HepG2 (cell line): ENCODE measurements around the gene SCAPER. TPM values are rescaled to one million over a fixed set of nuclear protein-coding genes. Genes with fewer than 3 reads are reported as not detected.

Source experiments
- ATAC-seq: fragments of 200-7000 bp; cut with Tn5 transposase; 3 replicates; pipeline ENCODE4 v1.9.1; 2020; ENCODE audit warnings: mild to moderate bottlenecking, moderate library complexity
- BruUV-seq: library from RNA; stranded (reverse); fragments of 400-500 nt; replicated peaks from 2 replicates; lab custom pipeline; 2021; lab: Mats Ljungman, UMichigan
- CTCF ChIA-PET: fragments of 300-600 bp; formaldehyde crosslinking; extraction: SDS; loops from one replicate; lab custom pipeline; 2021; ENCODE audit warnings: low total read pairs, inconsistent platforms, low intra/inter-chr PET ratio; lab: Yijun Ruan, JAX
- POLR2A ChIA-PET: fragments of 350-600 bp; sonication (Branson Sonifier 250); formaldehyde crosslinking; loops from one replicate; lab custom pipeline; 2020; ENCODE audit warnings: antibody characterized with exemption, inconsistent platforms; lab: Yijun Ruan, JAX
- DNase-seq: peaks from one replicate; pipeline ENCODE4 v3.0.0-alpha.2; 2015; ENCODE audit warnings: low spot score
- FAIRE-seq: peaks from 3 replicates; lab custom pipeline; 2011; peaks lifted over from hg19 to GRCh38; lab: Jason Lieb, UNC
- H2AFZ ChIP-seq: one replicate; pipeline ENCODE4 v1.6.1; 2011; ENCODE audit warnings: low read length, inconsistent platforms
- H3K27ac ChIP-seq: fragments of 300-600 bp; 3 replicates; pipeline ENCODE4 v1.8.0; 2011; ENCODE audit warnings: mixed run types, mild to moderate bottlenecking, mixed read lengths, low read length, inconsistent platforms; ENCODE audit not compliant: insufficient read depth; ENCODE audit errors: extremely low read length
- H3K27me3 ChIP-seq, 2 experiments: fragments of 200-600 bp in 1 of 2; 2 replicates in 1 of 2; 3 replicates in 1 of 2; pipeline versions ENCODE4 v1.6.0 to v1.8.0; 2011; ENCODE audit warnings: low read length in 2 of 2, mild to moderate bottlenecking in 2 of 2, moderate library complexity in 2 of 2, inconsistent platforms in 1 of 2; ENCODE audit not compliant: insufficient read depth in 2 of 2, control insufficient read depth in 1 of 2
- H3K36me3 ChIP-seq, 2 experiments: fragments of 200-600 bp in 1 of 2; replicated peaks in 1 of 2; 2 replicates in 1 of 2; 3 replicates in 1 of 2; pipeline versions ENCODE4 v1.5.1 to v1.8.0; 2011; ENCODE audit warnings: low read length in 2 of 2, inconsistent platforms in 1 of 2; ENCODE audit not compliant: insufficient read depth in 2 of 2, control insufficient read depth in 1 of 2
- H3K4me1 ChIP-seq: 2 replicates; pipeline ENCODE4 v1.5.1; 2012; ENCODE audit warnings: low read length, inconsistent platforms; ENCODE audit not compliant: insufficient read depth
- H3K4me2 ChIP-seq: 2 replicates; pipeline ENCODE4 v1.6.0; 2011; ENCODE audit warnings: low read depth, low read length, inconsistent platforms
- H3K4me3 ChIP-seq, 3 experiments: fragments of 200-600 bp in 1 of 3; sonication (generic), shearing (Covaris generic) in 1 of 3; replicated peaks in 1 of 3; 2 replicates each; pipeline ENCODE4 v1.5.1; 2011 to 2016; ENCODE audit warnings: low read length in 3 of 3, inconsistent platforms in 2 of 3, low read depth in 2 of 3, mild to moderate bottlenecking in 2 of 3, control low read depth in 1 of 3, mixed read lengths in 1 of 3; ENCODE audit not compliant: insufficient read depth in 1 of 3
- H3K79me2 ChIP-seq: one replicate; pipeline ENCODE4 v1.6.1; 2011; ENCODE audit warnings: low read length, inconsistent platforms; ENCODE audit not compliant: insufficient read depth
- H3K9ac ChIP-seq: 2 replicates; pipeline ENCODE4 v1.6.0; 2011; ENCODE audit warnings: mild to moderate bottlenecking, low read depth, low read length, inconsistent platforms; ENCODE audit not compliant: insufficient read depth
- H3K9me3 ChIP-seq: 2 replicates; pipeline ENCODE4 v1.5.1; 2012; ENCODE audit warnings: mild to moderate bottlenecking, low read length
- H4K20me1 ChIP-seq: 2 replicates; pipeline ENCODE4 v1.6.0; 2011; ENCODE audit warnings: inconsistent platforms, mild to moderate bottlenecking, low read length, moderate library complexity; ENCODE audit not compliant: insufficient read depth
- ASH2L ChIP-seq: fragments of 300-600, 200-600 bp; sonication (generic); IDR thresholded peaks from 2 replicates; pipeline ENCODE4 v1.7.0; 2017; ENCODE audit warnings: low read depth, mild to moderate bottlenecking, moderate library complexity, mixed read lengths, low read length; ENCODE audit not compliant: insufficient read length
- CSRNP2 ChIP-seq: sonication (generic); formaldehyde crosslinking; conservative IDR thresholded peaks from 2 replicates; pipeline ENCODE4 v1.8.0; 2022; ENCODE audit warnings: low read depth, missing genetic modification reagents
- GATA4 ChIP-seq: sonication (generic); IDR thresholded peaks from 2 replicates; pipeline ENCODE4 v1.6.1; 2016; ENCODE audit warnings: antibody characterized with exemption, low read depth, borderline replicate concordance
- MXD3 ChIP-seq: IDR thresholded peaks from 2 replicates; pipeline ENCODE4 v1.6.1; 2016; ENCODE audit warnings: mild to moderate bottlenecking, missing biosample characterization, missing genetic modification reagents
- REL ChIP-seq: sonication (generic); formaldehyde crosslinking; conservative IDR thresholded peaks from 2 replicates; pipeline ENCODE4 v1.8.0; 2022; ENCODE audit warnings: mild to moderate bottlenecking, missing genetic modification reagents, moderate library complexity
- SMYD3 ChIP-seq: sonication (generic); formaldehyde crosslinking; IDR thresholded peaks from 2 replicates; pipeline ENCODE4 v1.8.1; 2023; ENCODE audit warnings: mild to moderate bottlenecking, missing genetic modification reagents
- SUZ12 ChIP-seq: fragments of 150-350 bp; IDR thresholded peaks from 2 replicates; pipeline ENCODE4 v1.6.1; 2014; ENCODE audit warnings: low read depth, low read length
- TARDBP ChIP-seq: sonication (generic); formaldehyde crosslinking; IDR thresholded peaks from 2 replicates; pipeline ENCODE4 v1.8.0; 2022; ENCODE audit warnings: mild to moderate bottlenecking, missing genetic modification reagents
- YEATS4 ChIP-seq: sonication (generic); formaldehyde crosslinking; IDR thresholded peaks from 2 replicates; pipeline ENCODE4 v1.4.0; 2020; ENCODE audit warnings: missing genetic modification reagents, borderline replicate concordance
- ZNF337 ChIP-seq: sonication (generic); formaldehyde crosslinking; IDR thresholded peaks from 2 replicates; pipeline ENCODE4 v1.5.1; 2020; ENCODE audit warnings: missing genetic modification reagents, low read depth, mild to moderate bottlenecking, borderline replicate concordance
- ZNF432 ChIP-seq: sonication (generic); formaldehyde crosslinking; IDR thresholded peaks from 2 replicates; pipeline ENCODE4 v1.5.0; 2020; ENCODE audit warnings: missing genetic modification reagents, mild to moderate bottlenecking, borderline replicate concordance
- ZNF572 ChIP-seq: sonication (generic); formaldehyde crosslinking; IDR thresholded peaks from 2 replicates; pipeline ENCODE4 v1.5.1; 2020; ENCODE audit warnings: mild to moderate bottlenecking, missing genetic modification reagents
- WGBS: methylation state at CpG from one replicate; pipeline ENCODE4 v1.1.6; 2017; ENCODE audit warnings: low lambda C conversion rate; 5-methylcytosine and 5-hydroxymethylcytosine counted together
- in situ Hi-C: cut with HindIII; loops from 2 replicates; pipeline ENCODE4 v1.10.0; 2017; ENCODE audit warnings: low pct_unique_long_range_greater_than_20kb; ENCODE audit not compliant: extremely low pct_ligation_motif_present
- intact Hi-C: fragments of 100-400 bp; cut with micrococcal nuclease; formaldehyde crosslinking; loops from one replicate; pipeline ENCODE4 v1.10.0; 2022; ENCODE audit not compliant: unreplicated experiment
- polyA plus RNA-seq, 8 experiments: library from polyadenylated mRNA; depleted of rRNA in 3 of 8; stranded (reverse) in 7 of 8; unstranded in 1 of 8; fragments of >200 nt; fragmentation: Illumina TruSeq in 4 of 8; extraction: Trizol in 4 of 8; gene quantifications; 2 replicates each; pipeline versions ENCODE4 v1.2.1 to v1.2.3, GENCODE V29; 2011 to 2016; ENCODE audit warnings: low read depth in 4 of 8, missing spikeins in 1 of 8, mixed read lengths in 1 of 8; ENCODE audit not compliant: insufficient read depth in 1 of 8
- total RNA-seq, 5 experiments: library from RNA; depleted of rRNA; stranded (reverse); fragments of >200 nt; fragmentation: Illumina TruSeq; extraction: Trizol; gene quantifications; 2 replicates each; pipeline ENCODE4 v1.2.3, GENCODE V29; 2016; ENCODE audit warnings: low read depth in 1 of 5
- TF ChIP-seq, protein P1 (sequence below): sonication (generic); formaldehyde crosslinking; IDR thresholded peaks from 2 replicates; pipeline ENCODE4 v1.4.0; 2020; ENCODE audit warnings: missing genetic modification reagents

Gene SCAPER
- total and polyA plus RNA-seq, 2 of the 13 experiments (the other 11 are each of a cell fraction or from before 2014, with no cell fraction given): 4.3 to 10.5 TPM

GRCh38 chr15:76354823-76355440 lies 550.2 kb downstream of the SCAPER start:
- Histone ChIP-seq H3K4me2 (no peak overlapping the region), H3K79me2 (no peaks in the 10 kb centered on the region), H3K9ac (no peak overlapping the region), H3K27me3 (no peaks in the 10 kb centered on the region), H3K27ac (no peak overlapping the region), H3K4me3 (no peak overlapping the region), H3K4me1 (no peaks in the 10 kb centered on the region), H4K20me1 (no peaks in the 10 kb centered on the region), H3K9me3 (no peaks in the 10 kb centered on the region), H3K36me3 (no peaks in the 10 kb centered on the region), H2AFZ (no peak overlapping the region)
- intact Hi-C loops: no loop called here
- CTCF ChIA-PET: no interaction called here
- ATAC-seq (no peak), DNase-seq (no peak), FAIRE-seq (no peak)
- POLR2A ChIA-PET: interaction anchor here (1.0 kb wide), 1 partner anchor 9 kb away, joined by 3 read pairs; no protein-coding TSS in a partner anchor
- no TSS peak for BruUV-seq
- in situ Hi-C loops: no loop called here
- TF ChIP-seq ZNF432 (CRISPR knock-in tag): no peak
- no peak for TF ChIP-seq ZNF572 (CRISPR knock-in tag)
- TF ChIP-seq SMYD3: no peak
- no peak for TF ChIP-seq YEATS4 (CRISPR knock-in tag)
- TF ChIP-seq, protein P1, sequence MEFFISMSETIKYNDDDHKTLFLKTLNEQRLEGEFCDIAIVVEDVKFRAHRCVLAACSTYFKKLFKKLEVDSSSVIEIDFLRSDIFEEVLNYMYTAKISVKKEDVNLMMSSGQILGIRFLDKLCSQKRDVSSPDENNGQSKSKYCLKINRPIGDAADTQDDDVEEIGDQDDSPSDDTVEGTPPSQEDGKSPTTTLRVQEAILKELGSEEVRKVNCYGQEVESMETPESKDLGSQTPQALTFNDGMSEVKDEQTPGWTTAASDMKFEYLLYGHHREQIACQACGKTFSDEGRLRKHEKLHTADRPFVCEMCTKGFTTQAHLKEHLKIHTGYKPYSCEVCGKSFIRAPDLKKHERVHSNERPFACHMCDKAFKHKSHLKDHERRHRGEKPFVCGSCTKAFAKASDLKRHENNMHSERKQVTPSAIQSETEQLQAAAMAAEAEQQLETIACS (CRISPR knock-in tag): no peak
- no peak for TF ChIP-seq GATA4
- no peak for TF ChIP-seq TARDBP (CRISPR knock-in tag)
- WGBS: 73% methylated on average over 3 of the region's 3 CpGs

GRCh38 chr15:76353903-76354302 lies 551.2 kb downstream of the SCAPER start:
- H3K79me2 ChIP-seq: no peaks in the 10 kb centered on the region
- H3K36me3 ChIP-seq: no peaks in the 10 kb centered on the region
- H3K9me3 ChIP-seq: no peaks in the 10 kb centered on the region
- no peaks in the 10 kb centered on the region for H4K20me1 ChIP-seq
- POLR2A ChIA-PET: no interaction called here
- WGBS: 95% methylated on average over 10 of the region's 10 CpGs
- in situ Hi-C loops: no loop called here
- no peaks in the 10 kb centered on the region for H3K27me3 ChIP-seq
- H3K9ac ChIP-seq: no peak overlapping the region
- BruUV-seq: no TSS peak
- H3K27ac ChIP-seq: no peak overlapping the region
- TF ChIP-seq ASH2L (no peak), CSRNP2 (no peak), REL (CRISPR knock-in tag) (no peak), MXD3 (no peak), ZNF337 (no peak), SUZ12 (no peak)
- no peak for FAIRE-seq
- CTCF ChIA-PET: no interaction called here
- no peak overlapping the region for H3K4me2 ChIP-seq
- H3K4me3 ChIP-seq: no peak overlapping the region
- DNase-seq: no peak
- intact Hi-C loops: no loop called here
- H3K4me1 ChIP-seq: no peaks in the 10 kb centered on the region
- no peak overlapping the region for H2AFZ ChIP-seq
- ATAC-seq: no peak
